ENCODE measurements around the gene TH. TPM values are rescaled to one million over a fixed set of nuclear protein-coding genes. Genes with fewer than 3 reads are reported as not detected.

TH gene
- total RNA-seq, 2 donors from 2014 or later, result not detected

DNA sequence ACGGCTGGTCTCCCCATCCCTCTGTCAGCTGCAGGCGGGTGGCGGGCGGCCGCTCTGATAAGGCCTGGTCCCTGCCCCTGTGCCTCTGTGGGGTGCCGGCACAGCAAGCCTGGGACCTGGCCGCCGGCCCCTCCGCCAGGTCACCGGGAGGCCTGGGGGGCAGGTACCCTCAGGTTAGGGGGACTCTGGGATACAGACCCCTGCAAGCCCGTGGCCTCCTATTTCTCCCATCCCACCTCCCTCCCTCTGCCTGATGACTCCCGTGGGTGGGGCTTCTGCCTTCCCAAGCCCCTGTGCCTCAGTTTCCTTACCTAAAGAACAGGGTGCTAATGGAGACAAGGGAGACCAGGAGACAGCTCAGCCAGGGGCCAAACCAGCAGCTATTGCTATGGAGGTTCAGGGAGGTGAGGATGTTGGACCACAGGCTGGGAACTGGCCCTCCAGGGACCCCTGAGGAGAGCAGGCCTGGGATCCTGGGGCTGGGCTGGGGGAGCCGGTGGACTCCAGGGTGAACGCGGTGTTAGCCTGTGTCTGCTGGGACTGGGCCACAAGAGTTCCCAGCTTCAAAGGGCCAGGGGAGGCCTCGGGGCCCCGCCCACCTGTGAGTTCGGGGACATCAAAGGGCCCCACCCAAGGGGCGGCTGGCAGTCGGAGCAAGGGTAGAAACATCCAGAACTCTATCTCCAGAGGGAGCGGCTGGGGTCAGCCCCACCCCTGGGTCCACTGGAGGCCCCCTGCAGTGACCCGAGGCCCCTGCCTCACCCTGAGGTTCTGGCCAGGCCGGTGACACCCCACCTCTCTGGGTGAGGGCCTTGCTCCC lies 32.0 kb upstream of the TH start:
- no peak overlapping the region for H3K4me3 Mint-ChIP-seq
- no peaks in the 10 kb centered on the region for H3K27me3 Mint-ChIP-seq
- peaks cover 5% of the 10 kb centered on the region for H3K9me3 Mint-ChIP-seq

DNA sequence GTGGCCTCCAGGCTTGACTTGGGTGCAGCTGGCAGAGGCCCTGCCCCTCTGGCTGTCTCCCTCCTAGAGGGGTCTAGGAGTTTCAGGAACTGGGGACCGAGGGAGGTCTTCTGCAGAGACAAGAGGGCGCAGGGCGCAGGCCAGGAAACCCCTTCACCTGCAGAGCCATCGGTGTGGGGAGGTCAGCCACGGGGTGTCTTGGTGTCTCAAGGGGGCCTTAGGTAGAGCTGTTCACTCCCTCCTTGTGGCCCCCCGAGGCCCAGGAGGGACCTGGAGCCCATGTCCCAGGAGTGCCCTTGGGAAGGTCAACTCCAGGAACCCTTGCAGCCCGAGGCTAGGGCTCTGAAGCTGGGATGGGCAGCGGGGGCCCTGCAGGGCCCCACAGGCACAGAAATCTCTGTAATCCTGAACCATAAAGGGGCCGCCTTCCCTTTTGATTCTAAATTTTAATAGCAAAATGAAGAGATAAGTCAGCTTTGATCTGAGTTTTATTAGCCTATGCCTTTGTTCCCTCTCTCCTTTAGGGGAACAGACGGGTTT lies 31.4 kb upstream of the TH start:
- H3K4me3 Mint-ChIP-seq, result no peak overlapping the region
- H3K36me3 Mint-ChIP-seq (ENCODE audit: low read depth), result no peaks in the 10 kb centered on the region
- no peaks in the 10 kb centered on the region for H3K27me3 Mint-ChIP-seq
- peaks cover 5% of the 10 kb centered on the region for H3K9me3 Mint-ChIP-seq
- no peak for ATAC-seq (replicated peaks)
- H3K4me1 Mint-ChIP-seq, result no peaks in the 10 kb centered on the region
- H3K27ac Mint-ChIP-seq, result no peak overlapping the region

More for the DNA sequence above, 32.0 kb upstream of the TH start:
- no peak overlapping the region for H3K27ac Mint-ChIP-seq
- no peaks in the 10 kb centered on the region for H3K36me3 Mint-ChIP-seq (ENCODE audit: low read depth)
- H3K4me1 Mint-ChIP-seq, result no peaks in the 10 kb centered on the region
- no peak for ATAC-seq (replicated peaks)

DNA sequence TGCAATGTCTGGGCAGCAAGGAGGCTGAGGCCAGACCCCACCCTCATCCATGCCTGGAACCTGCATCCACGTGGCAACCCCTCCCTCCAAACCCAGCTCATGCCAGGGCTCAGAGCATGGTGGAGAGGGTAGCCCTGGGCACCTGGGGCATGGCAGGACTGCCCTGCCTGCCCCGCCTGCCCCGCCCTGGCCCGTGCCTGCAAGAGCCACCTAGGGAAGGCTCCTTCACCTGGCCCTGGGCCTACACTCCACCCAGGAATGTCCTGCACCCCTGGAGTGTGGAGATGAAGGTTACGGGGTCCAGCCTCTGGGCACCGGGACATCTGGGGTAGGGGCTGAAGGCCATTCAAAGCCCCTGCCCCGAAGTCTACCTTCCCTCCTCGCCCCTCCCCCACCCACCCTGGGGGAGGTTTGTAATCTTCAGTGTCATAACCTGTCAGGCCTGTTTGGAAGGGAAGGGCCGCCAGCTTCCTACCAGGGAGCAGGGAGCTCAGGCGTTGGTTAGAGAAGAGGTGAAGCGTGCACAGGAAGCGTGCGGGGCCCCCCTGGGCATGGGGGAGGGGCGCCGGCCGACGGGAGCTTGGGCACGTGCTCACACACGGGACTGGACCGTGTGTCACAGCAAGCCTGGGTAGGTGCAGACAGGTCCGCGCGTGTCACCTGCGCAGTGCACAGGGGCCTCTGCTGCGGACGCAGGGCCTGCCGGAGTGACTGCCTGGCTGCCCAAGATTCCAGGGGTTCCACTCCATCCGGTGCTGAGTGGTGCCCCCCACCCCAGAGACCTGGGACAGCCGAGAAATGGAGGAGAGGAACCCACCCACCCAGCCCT lies 30.7 kb upstream of the TH start:
- Mint-ChIP-seq H3K4me1 (no peaks in the 10 kb centered on the region), H3K27me3 (no peaks in the 10 kb centered on the region), H3K27ac (no peak overlapping the region), H3K9me3 (peaks cover 5% of the 10 kb centered on the region), H3K36me3 (ENCODE audit: low read depth) (no peaks in the 10 kb centered on the region), H3K4me3 (no peak overlapping the region)
- ATAC-seq (replicated peaks), result no peak

DNA sequence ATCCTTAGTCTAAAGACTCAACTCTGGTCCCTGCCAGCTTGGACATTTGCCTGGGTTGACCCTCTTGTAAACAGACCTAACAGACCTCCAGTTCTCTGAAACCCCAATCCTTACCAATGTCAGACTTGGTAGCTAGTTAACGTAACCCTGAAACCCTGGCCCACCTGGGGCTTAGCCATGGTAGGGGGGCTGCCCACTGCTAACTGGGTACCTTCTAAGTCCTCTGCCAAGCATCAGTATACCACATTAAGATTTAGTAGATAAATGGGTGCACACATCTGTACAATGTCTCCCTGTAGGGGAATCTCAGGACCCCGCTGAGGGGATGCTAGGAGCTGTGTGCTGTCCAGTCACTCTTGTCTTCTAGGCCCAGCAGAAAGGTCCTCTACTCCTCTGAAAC lies 29.9 kb upstream of the TH start:
- Mint-ChIP-seq H3K9me3 (peaks cover 5% of the 10 kb centered on the region), H3K4me3 (no peak overlapping the region)

DNA sequence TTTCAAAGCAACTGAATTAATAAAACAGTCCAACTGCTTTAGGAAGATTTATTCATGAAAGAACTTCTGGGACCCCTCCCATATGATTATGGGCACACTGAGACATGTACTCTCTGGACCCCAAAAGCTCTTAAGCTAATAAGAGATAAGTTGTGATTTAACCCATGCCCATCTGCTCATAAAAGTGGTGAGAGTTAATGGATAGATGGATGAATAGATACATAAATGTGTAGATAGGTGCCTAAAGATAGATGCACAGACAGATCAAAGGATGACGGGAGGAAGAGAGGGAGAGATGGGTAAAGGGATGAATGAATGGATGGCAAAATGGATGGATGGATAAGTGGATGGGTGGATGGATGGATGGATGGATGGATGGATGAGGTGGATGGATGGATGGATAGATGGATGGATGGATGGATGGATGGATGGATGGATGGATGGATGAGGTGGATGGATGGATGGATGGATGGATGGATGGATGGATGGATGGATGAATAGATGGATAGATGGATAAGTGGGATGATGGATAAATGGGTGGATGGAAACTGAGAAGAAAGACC lies 29.4 kb upstream of the TH start:
- Mint-ChIP-seq H3K27ac (no peak overlapping the region), H3K4me1 (peaks cover 12% of the 10 kb centered on the region), H3K27me3 (peaks cover 11% of the 10 kb centered on the region), H3K36me3 (ENCODE audit: low read depth) (no peaks in the 10 kb centered on the region), H3K4me3 (no peak overlapping the region), H3K9me3 (peaks cover 5% of the 10 kb centered on the region)
- ATAC-seq (replicated peaks), result no peak

More for the DNA sequence above, 29.9 kb upstream of the TH start:
- H3K4me1 Mint-ChIP-seq, result peaks cover 7% of the 10 kb centered on the region
- peaks cover 6% of the 10 kb centered on the region for H3K27me3 Mint-ChIP-seq
- no peak for ATAC-seq (replicated peaks)
- no peak overlapping the region for H3K27ac Mint-ChIP-seq
- no peaks in the 10 kb centered on the region for H3K36me3 Mint-ChIP-seq (ENCODE audit: low read depth)

DNA sequence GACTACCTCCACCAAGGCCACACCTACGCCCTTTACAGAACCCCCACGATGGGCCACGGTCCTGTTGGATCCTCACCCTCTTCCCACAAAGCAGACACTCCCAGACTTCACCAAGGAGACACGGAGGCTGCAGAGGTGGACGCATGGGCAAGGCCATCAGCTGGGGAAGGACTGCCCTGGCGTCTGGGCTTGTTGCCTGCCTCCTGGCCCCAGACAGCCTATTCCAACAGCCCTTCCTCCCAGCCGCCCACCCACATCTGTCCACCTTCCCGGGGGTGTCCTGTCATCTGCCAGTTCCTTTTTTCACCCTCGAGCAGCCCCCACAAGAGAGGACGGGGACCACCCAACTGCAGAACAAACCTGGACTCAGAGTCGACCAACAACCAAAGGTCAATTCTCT lies 28.9 kb upstream of the TH start:
- Mint-ChIP-seq H3K27me3 (peaks cover 12% of the 10 kb centered on the region), H3K9me3 (peaks cover 5% of the 10 kb centered on the region), H3K36me3 (ENCODE audit: low read depth) (no peaks in the 10 kb centered on the region), H3K27ac (no peak overlapping the region), H3K4me1 (peaks cover 14% of the 10 kb centered on the region), H3K4me3 (no peak overlapping the region)
- ATAC-seq (replicated peaks), result no peak

DNA sequence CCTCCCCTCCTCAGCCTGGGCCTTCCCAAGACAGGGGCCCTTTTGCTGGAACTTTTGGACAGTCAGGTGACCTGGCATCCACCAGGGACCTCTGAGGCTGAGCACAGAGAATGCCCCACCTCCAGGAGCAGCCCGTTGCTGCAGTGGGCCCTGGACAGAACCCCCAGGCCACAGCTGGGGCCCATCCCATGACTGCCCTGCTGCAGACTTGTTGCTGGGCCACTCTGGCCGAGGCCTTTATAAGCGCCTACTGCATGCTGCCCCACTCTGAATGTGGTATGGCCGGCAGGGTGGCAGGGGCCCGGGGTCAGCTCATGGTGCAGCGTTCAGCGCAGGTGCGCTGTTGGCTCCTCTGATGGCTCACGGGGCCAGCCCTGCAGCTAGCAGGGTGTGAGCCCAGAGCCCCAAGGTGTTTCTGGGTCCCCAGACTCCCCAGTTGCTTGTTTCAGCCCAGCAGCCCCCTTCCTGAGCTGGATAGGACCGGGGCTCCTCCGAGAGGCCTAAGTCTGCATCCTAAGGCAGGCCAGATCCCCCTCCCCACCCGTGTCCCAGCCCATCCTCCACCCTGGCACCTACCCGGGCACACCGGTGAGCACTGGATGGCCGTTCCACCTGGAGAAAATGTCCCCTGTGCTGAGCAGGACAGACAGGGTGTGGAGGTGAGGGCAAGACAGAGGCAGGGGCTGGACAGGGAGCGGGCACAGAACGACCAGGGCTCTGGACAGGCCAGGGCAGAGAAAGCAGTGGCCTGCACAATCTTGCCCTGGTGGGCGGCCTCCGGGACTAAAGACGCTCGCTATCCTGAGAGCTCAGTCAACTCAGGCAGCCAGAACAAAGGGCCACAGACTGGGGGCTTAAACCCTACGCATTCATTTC lies 28.1 kb upstream of the TH start:
- no peak for ATAC-seq (replicated peaks)
- Mint-ChIP-seq H3K36me3 (ENCODE audit: low read depth) (no peaks in the 10 kb centered on the region), H3K4me1 (peaks cover 14% of the 10 kb centered on the region)

DNA sequence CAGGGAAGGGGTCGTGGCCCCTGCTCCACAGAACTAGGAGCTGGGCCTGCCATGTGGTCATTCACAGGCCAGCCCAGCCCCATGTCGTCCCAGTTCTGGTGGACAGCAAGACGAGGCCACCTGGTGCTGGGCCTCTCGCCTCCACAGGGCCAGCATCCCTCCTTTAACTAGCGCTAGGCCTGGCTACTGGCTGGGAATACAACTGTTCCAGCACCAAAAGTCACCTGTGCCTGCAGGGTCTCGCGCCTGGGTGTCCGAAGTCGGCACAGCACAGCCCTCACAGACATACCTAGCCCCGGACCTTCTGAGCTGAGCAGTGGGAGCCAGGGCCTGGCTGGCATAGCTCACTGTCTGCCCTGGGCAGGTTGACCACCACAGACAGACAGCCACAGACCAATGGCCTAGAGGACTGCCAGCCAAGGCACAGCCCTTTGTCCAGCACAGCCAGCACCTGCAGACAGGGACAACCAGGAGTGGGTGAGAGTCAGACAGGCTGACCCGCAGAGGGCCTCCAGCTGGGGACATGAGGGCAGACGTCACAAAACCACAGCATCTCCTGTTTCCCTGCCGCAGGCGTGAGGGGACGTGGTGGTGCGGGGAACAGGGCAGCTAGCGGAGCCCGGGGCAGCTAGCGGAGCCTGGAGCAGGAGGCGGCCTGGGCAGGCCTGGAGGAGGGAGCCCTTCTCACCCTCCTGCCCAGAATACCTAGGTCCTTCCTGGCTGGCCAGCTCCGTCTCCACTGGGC lies 27.2 kb upstream of the TH start:
- Mint-ChIP-seq H3K27me3 (peaks cover 12% of the 10 kb centered on the region), H3K4me1 (peaks cover 14% of the 10 kb centered on the region), H3K27ac (no peak overlapping the region), H3K9me3 (peaks cover 5% of the 10 kb centered on the region), H3K4me3 (no peak overlapping the region), H3K36me3 (ENCODE audit: low read depth) (no peaks in the 10 kb centered on the region)
- no peak for ATAC-seq (replicated peaks)

More for the DNA sequence above, 28.1 kb upstream of the TH start:
- peaks cover 12% of the 10 kb centered on the region for H3K27me3 Mint-ChIP-seq
- H3K4me3 Mint-ChIP-seq, result no peak overlapping the region
- H3K9me3 Mint-ChIP-seq, result peaks cover 5% of the 10 kb centered on the region
- no peak overlapping the region for H3K27ac Mint-ChIP-seq

DNA sequence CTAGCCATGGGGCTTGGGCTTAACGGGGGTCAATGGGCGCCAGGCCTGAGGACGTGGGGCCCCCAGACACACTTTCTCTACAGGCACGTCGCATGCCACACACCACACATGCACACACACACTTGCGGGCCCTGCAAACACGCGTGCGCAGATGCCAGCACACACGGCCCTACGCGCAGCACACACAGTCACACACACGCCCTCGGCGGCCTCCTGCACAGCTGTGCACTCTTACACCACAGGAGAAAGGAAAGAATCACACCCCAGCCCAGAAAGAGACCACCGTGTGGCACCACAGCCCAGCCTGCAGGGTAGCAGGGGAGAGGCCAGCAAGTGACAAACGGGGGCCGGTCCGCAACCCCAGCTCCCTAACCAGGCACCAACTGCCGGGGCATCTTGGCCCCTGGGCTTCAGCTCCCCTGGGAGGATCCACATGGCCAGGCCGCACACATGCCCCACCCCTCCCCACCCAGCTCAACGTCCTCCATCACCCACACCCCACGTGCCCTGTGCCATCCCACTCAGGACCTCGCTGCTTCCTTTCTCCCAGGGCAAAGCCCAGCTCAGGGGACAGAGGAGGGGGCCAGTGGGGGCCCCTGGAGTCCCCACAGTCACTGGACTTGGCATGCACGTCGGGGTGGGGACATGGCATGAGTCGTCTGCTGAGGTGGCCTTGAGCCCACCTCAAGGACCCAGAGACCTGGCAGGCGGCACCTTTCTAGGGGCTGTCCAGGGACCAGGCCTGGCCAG lies 26.3 kb upstream of the TH start:
- H3K4me3 Mint-ChIP-seq, result no peak overlapping the region
- no peak for ATAC-seq (replicated peaks)
- H3K27me3 Mint-ChIP-seq, result peaks cover 12% of the 10 kb centered on the region
- peaks cover 5% of the 10 kb centered on the region for H3K9me3 Mint-ChIP-seq
- no peaks in the 10 kb centered on the region for H3K36me3 Mint-ChIP-seq (ENCODE audit: low read depth)
- peaks cover 14% of the 10 kb centered on the region for H3K4me1 Mint-ChIP-seq
- H3K27ac Mint-ChIP-seq, result no peak overlapping the region

DNA sequence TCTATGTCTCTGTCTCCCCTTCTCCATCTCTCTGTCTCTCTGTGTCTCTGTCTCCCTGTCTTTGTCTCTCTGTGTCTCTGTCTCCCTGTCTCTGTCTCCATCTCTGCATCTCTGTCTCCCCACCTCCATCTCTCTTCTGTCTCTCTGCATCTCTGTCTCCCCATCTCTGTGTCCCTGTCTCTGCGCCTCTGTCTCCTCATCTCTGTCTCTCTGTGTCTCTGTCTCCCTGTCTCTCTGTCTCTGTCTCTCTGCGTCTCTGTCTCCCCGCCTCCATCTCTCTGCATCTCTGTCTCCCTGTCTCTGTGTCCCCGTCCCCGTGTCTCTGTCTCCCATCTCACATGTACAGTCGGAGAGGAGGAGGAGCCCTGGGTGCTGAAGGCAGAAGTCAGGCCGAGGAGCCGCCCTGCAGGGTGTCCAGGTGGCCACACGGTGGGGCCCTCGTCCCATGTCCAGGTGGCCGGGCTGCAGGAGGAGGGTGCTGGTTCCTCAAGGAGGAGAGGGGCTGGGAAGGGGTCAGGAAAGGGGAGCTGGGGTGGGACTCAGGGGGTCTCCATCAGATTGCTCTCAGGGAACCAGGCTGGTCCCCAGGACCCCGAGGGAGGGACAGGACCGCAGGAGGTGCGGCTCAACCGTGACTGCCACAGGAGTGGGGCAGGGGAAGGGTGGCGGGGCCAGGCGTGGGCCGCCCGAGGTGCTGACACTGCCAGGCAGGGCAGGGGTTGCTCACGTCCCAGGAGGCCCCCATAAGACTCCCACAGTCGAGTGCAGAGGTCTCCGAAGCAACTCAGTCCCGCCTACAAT lies 25.6 kb upstream of the TH start:
- Mint-ChIP-seq H3K4me1 (peaks cover 14% of the 10 kb centered on the region), H3K27ac (peak overlapping the region; percentile 31), H3K36me3 (ENCODE audit: low read depth) (no peaks in the 10 kb centered on the region), H3K27me3 (peaks cover 12% of the 10 kb centered on the region), H3K9me3 (peaks cover 5% of the 10 kb centered on the region), H3K4me3 (no peak overlapping the region)
- peak; percentile 87 for ATAC-seq (replicated peaks)

DNA sequence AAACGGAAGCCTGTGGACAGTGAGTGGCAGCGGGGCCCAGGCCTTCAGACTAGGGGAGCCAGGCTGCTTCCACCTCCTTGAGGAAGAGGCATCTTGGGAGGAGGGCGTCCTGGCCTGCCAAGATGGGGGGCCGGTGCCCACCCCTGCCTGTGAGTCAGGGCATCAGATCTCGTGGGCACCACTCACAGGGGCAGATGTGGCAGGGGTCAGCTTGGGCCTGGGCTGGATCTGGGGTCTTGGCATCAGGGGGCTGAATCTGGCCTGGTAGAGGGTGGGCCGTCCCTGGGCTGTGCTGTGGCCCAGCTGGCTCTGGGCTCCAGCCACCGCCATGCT lies 24.1 kb upstream of the TH start:
- Mint-ChIP-seq H3K27ac (peak overlapping the region; percentile 31), H3K9me3 (peaks cover under 1% of the 10 kb centered on the region), H3K4me3 (no peak overlapping the region), H3K27me3 (peaks cover 16% of the 10 kb centered on the region), H3K4me1 (peaks cover 14% of the 10 kb centered on the region), H3K36me3 (ENCODE audit: low read depth) (no peaks in the 10 kb centered on the region)
- no peak for ATAC-seq (replicated peaks)
